ENCODE measurements around the gene LARP4.

DNA sequence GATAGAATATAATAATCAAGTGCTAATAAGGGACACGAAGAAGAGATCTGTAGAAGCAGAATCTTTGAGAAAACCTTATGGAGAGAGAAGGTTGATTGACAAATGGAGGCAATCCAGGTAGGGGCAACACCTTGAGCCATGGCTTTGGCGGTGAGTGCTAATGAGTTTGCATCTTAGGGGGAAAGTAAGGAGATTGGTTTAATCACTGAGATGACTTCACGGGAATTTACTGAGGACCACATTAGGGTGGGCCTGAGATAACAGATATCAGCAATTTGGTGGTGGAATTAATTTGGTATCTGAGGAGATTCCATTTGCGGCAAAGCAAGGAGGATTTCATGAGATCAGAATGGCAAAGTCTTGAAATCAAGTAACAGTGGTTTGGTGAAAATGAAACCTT is 1.8 kb upstream of the LARP4 start:
- no peak for TF ChIP-seq POLR2A (IDR thresholded peaks at IDR 0.05; ENCODE audit: low read depth, low read length)
- TF ChIP-seq, protein P1, sequence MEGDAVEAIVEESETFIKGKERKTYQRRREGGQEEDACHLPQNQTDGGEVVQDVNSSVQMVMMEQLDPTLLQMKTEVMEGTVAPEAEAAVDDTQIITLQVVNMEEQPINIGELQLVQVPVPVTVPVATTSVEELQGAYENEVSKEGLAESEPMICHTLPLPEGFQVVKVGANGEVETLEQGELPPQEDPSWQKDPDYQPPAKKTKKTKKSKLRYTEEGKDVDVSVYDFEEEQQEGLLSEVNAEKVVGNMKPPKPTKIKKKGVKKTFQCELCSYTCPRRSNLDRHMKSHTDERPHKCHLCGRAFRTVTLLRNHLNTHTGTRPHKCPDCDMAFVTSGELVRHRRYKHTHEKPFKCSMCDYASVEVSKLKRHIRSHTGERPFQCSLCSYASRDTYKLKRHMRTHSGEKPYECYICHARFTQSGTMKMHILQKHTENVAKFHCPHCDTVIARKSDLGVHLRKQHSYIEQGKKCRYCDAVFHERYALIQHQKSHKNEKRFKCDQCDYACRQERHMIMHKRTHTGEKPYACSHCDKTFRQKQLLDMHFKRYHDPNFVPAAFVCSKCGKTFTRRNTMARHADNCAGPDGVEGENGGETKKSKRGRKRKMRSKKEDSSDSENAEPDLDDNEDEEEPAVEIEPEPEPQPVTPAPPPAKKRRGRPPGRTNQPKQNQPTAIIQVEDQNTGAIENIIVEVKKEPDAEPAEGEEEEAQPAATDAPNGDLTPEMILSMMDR (conservative IDR thresholded peaks at IDR 0.05; ENCODE audit: low read depth, low read length) = no peak
- no peak for TF ChIP-seq NFE2L2 (IDR thresholded peaks at IDR 0.05; ENCODE audit: low read depth, low read length)
- TF ChIP-seq MAZ (IDR thresholded peaks at IDR 0.05; ENCODE audit: borderline replicate concordance, low read depth, low read length) = no peak
- no peak for TF ChIP-seq RCOR1 (IDR thresholded peaks at IDR 0.05; ENCODE audit: insufficient replicate concordance, low read length)
- no peak for TF ChIP-seq MAFK (IDR thresholded peaks at IDR 0.05; ENCODE audit: low read depth, low read length)
- TF ChIP-seq RFX5 (IDR thresholded peaks at IDR 0.05; ENCODE audit: low read depth, low read length) = no peak
- TF ChIP-seq RAD21 (IDR thresholded peaks at IDR 0.05; ENCODE audit: low read length) = no peak
- TF ChIP-seq, protein P2, sequence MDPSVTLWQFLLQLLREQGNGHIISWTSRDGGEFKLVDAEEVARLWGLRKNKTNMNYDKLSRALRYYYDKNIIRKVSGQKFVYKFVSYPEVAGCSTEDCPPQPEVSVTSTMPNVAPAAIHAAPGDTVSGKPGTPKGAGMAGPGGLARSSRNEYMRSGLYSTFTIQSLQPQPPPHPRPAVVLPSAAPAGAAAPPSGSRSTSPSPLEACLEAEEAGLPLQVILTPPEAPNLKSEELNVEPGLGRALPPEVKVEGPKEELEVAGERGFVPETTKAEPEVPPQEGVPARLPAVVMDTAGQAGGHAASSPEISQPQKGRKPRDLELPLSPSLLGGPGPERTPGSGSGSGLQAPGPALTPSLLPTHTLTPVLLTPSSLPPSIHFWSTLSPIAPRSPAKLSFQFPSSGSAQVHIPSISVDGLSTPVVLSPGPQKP (IDR thresholded peaks at IDR 0.05; ENCODE audit: borderline replicate concordance, low read depth, low read length) = no peak
- no peak for TF ChIP-seq CEBPB (IDR thresholded peaks at IDR 0.05; ENCODE audit: low read depth, low read length)
- TF ChIP-seq, protein P3, sequence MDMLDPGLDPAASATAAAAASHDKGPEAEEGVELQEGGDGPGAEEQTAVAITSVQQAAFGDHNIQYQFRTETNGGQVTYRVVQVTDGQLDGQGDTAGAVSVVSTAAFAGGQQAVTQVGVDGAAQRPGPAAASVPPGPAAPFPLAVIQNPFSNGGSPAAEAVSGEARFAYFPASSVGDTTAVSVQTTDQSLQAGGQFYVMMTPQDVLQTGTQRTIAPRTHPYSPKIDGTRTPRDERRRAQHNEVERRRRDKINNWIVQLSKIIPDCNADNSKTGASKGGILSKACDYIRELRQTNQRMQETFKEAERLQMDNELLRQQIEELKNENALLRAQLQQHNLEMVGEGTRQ (IDR thresholded peaks at IDR 0.05; ENCODE audit: low read depth, low read length) = no peak
- no peak for TF ChIP-seq MXI1 (IDR thresholded peaks at IDR 0.05; ENCODE audit: borderline replicate concordance, low read depth, low read length)
- no peak for TF ChIP-seq SMC3 (IDR thresholded peaks at IDR 0.05; ENCODE audit: low read depth, low read length)

Data from IMR-90 (cell line).